Esophagus squamous epithelium (tissue), 4 donors: ENCODE results near the gene DEPDC7.

ENCODE experiments used
- CTCF ChIP-seq, 6 experiments: fragments of 450-650 bp in 4 of 6; fragments of 200-600 bp in 2 of 6; sonication (generic) in 2 of 6; IDR thresholded peaks; one replicate each; pipeline ENCODE4 v1.5.1; 2016 to 2019; ENCODE audit warnings: antibody characterized with exemption in 6 of 6, mild to moderate bottlenecking in 4 of 6, moderate library complexity in 4 of 6
- POLR2A ChIP-seq, 4 donors: fragments of 450-650 bp; IDR thresholded peaks; one replicate each; pipeline ENCODE4 v1.6.1; 2017; ENCODE audit warnings: antibody characterized with exemption in 4 of 4, mild to moderate bottlenecking in 4 of 4, moderate library complexity in 3 of 4

- TF ChIP-seq CTCF (IDR thresholded peaks at IDR 0.05): no peak
- no peak for TF ChIP-seq POLR2A (IDR thresholded peaks at IDR 0.05)
Measured at GRCh38 chr11:33001281-33001680, 14.4 kb upstream of the DEPDC7 start.
